Keratinocyte (primary cell): ENCODE measurements around the gene ITGBL1. TPM values are rescaled to one million over a fixed set of nuclear protein-coding genes. Genes with fewer than 3 reads are reported as not detected.

Experiments
- DNase-seq: peaks from one replicate; pipeline ENCODE4 v3.0.0-alpha.2; 2011; ENCODE audit warnings: low read depth, missing footprints, low spot score
- FAIRE-seq: peaks from 2 replicates; lab custom pipeline; 2011; peaks lifted over from hg19 to GRCh38; lab: Jason Lieb, UNC
- H2AFZ ChIP-seq: 2 replicates; pipeline ENCODE4 v1.6.0; 2012; ENCODE audit warnings: low read length, control low read depth, inconsistent platforms; ENCODE audit not compliant: control insufficient read depth
- H3K27ac ChIP-seq: 2 replicates; pipeline ENCODE4 v1.5.1; 2011; ENCODE audit warnings: low read length; ENCODE audit not compliant: control insufficient read depth, insufficient read depth
- H3K27me3 ChIP-seq: 3 replicates; pipeline ENCODE4 v1.6.0; 2011; ENCODE audit warnings: low read length; ENCODE audit not compliant: control insufficient read depth, insufficient read depth; ENCODE audit errors: extremely low read depth
- H3K36me3 ChIP-seq, 2 experiments: 2 replicates in 1 of 2; 3 replicates in 1 of 2; pipeline ENCODE4 v1.5.1; 2011; ENCODE audit warnings: low read length in 2 of 2, mild to moderate bottlenecking in 1 of 2; ENCODE audit not compliant: control insufficient read depth in 2 of 2, insufficient read depth in 2 of 2; ENCODE audit errors: extremely low read depth in 1 of 2
- H3K4me1 ChIP-seq: 3 replicates; pipeline ENCODE4 v1.5.1; 2011; ENCODE audit warnings: low read length; ENCODE audit not compliant: control insufficient read depth, insufficient read depth; ENCODE audit errors: extremely low read depth
- H3K4me2 ChIP-seq: 3 replicates; pipeline ENCODE4 v1.6.0; 2011; ENCODE audit warnings: low read depth, low read length; ENCODE audit not compliant: control insufficient read depth, insufficient read depth; ENCODE audit errors: extremely low read depth
- H3K4me3 ChIP-seq, 3 experiments: fragments of 200-600 bp in 1 of 3; sonication (generic) in 1 of 3; 2 replicates in 2 of 3; 3 replicates in 1 of 3; pipeline ENCODE4 v1.5.1; 2011 to 2016; ENCODE audit warnings: low read length in 3 of 3, mild to moderate bottlenecking in 3 of 3, control low read depth in 2 of 3, inconsistent platforms in 1 of 3, low read depth in 1 of 3, mixed read lengths in 1 of 3, mixed run types in 1 of 3, moderate library complexity in 1 of 3; ENCODE audit not compliant: control insufficient read depth in 2 of 3, insufficient read depth in 2 of 3; ENCODE audit errors: extremely low read depth in 1 of 3
- H3K79me2 ChIP-seq: 2 replicates; pipeline ENCODE4 v1.6.0; 2012; ENCODE audit warnings: low read length; ENCODE audit not compliant: control insufficient read depth, insufficient read depth
- H3K9ac ChIP-seq: 3 replicates; pipeline ENCODE4 v1.6.0; 2011; ENCODE audit warnings: low read length; ENCODE audit not compliant: control insufficient read depth, insufficient read depth; ENCODE audit errors: extremely low read depth
- H3K9me1 ChIP-seq: 3 replicates; pipeline ENCODE4 v1.6.0; 2011; ENCODE audit warnings: low read length; ENCODE audit not compliant: control insufficient read depth, insufficient read depth; ENCODE audit errors: extremely low read depth
- H3K9me3 ChIP-seq: 2 replicates; pipeline ENCODE4 v1.5.1; 2012; ENCODE audit warnings: low read depth, low read length; ENCODE audit not compliant: control insufficient read depth
- H4K20me1 ChIP-seq: 3 replicates; pipeline ENCODE4 v1.6.0; 2011; ENCODE audit warnings: low read length; ENCODE audit not compliant: control insufficient read depth, insufficient read depth; ENCODE audit errors: extremely low read depth
- EZH2 ChIP-seq: IDR thresholded peaks from one replicate; pipeline ENCODE4 v1.6.1; 2012; ENCODE audit warnings: inconsistent platforms, mild to moderate bottlenecking, low read length, moderate library complexity
- dilution Hi-C: fragments of 300-500 bp; cut with MboI; formaldehyde crosslinking; loops from one replicate; pipeline ENCODE4 v1.7.0; 2020; ENCODE audit warnings: low sequenced_read_pairs; ENCODE audit not compliant: extremely low pct_ligation_motif_present
- polyA plus RNA-seq, 5 experiments: library from polyadenylated mRNA; depleted of rRNA in 3 of 5; stranded (reverse) in 3 of 5; stranded (forward) in 1 of 5; unstranded in 1 of 5; fragments of >200 nt; gene quantifications; 1 replicate in 1 of 5; 2 replicates in 3 of 5; 3 replicates in 1 of 5; pipeline versions ENCODE4 v1.2.1 to v1.2.3, GENCODE V29; 2011 to 2012; ENCODE audit warnings: missing spikeins in 2 of 5, low read depth in 1 of 5, low replicate concordance in 1 of 5
- TF ChIP-seq, protein P1 (sequence below), 3 experiments: IDR thresholded peaks in 1 of 3; conservative IDR thresholded peaks in 1 of 3; optimal IDR thresholded peaks in 1 of 3; 2 replicates in 2 of 3; 3 replicates in 1 of 3; pipeline versions ENCODE3 to v1.5.1; 2011; ENCODE audit warnings: low read length in 3 of 3, mild to moderate bottlenecking in 3 of 3, moderate library complexity in 2 of 3, control low read depth in 1 of 3, inconsistent platforms in 1 of 3; ENCODE audit not compliant: insufficient read depth in 2 of 3; ENCODE audit errors: extremely low read depth in 1 of 3

The ITGBL1 gene
- polyA plus RNA-seq, 1 donor (not counting 4 experiments of a cell fraction or from before 2014, with no cell fraction given) = 2.1 TPM

DNA sequence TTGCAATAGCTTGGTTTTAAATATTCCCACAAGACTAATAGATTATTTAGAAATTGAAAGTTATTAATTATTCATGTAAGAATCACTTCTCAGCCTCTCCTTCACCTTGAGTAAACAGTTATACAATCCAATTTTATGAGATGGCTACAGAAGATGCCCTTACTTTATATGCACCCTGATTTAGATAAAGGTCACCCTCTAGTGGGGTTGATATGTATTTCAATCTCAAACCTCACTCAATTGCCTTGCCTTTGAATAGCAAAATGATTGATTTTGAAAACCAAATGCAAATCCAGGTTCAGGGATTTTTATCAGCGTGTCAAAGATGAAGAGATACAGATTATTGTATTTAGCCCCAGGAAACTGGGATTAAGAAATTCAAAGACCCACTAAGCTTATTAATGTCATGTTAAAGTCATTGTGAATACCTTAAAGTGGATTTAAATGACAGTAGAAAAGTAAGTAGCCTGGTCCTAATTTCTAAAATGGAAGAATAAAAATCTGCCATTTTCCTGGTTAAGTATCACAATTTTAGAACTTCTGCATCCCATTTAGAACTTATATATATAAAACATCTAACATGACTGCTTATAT, 305.1 kb downstream of the ITGBL1 start:
- no peaks in the 10 kb centered on the region for H3K79me2 ChIP-seq
- no peak overlapping the region for H3K27ac ChIP-seq
- no peaks in the 10 kb centered on the region for H3K36me3 ChIP-seq
- H3K4me3 ChIP-seq = no peak overlapping the region
- no peaks in the 10 kb centered on the region for H3K9me1 ChIP-seq
- H3K4me2 ChIP-seq = no peak overlapping the region
- no peak for FAIRE-seq
- no peak overlapping the region for H3K9ac ChIP-seq
- DNase-seq = peak; percentile 0
- no peaks in the 10 kb centered on the region for H3K4me1 ChIP-seq
- H3K9me3 ChIP-seq = no peaks in the 10 kb centered on the region
- H2AFZ ChIP-seq = no peak overlapping the region
- dilution Hi-C loops = loop anchor here (25.0 kb wide), 1 partner anchor 245 kb away; no protein-coding TSS in a partner anchor
- TF ChIP-seq EZH2 = no peak
- TF ChIP-seq, protein P1, sequence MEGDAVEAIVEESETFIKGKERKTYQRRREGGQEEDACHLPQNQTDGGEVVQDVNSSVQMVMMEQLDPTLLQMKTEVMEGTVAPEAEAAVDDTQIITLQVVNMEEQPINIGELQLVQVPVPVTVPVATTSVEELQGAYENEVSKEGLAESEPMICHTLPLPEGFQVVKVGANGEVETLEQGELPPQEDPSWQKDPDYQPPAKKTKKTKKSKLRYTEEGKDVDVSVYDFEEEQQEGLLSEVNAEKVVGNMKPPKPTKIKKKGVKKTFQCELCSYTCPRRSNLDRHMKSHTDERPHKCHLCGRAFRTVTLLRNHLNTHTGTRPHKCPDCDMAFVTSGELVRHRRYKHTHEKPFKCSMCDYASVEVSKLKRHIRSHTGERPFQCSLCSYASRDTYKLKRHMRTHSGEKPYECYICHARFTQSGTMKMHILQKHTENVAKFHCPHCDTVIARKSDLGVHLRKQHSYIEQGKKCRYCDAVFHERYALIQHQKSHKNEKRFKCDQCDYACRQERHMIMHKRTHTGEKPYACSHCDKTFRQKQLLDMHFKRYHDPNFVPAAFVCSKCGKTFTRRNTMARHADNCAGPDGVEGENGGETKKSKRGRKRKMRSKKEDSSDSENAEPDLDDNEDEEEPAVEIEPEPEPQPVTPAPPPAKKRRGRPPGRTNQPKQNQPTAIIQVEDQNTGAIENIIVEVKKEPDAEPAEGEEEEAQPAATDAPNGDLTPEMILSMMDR (optimal IDR thresholded peaks at IDR 0.05 in 1 of 3, IDR thresholded peaks at IDR 0.05 in 1 of 3, conservative IDR thresholded peaks at IDR 0.05 in 1 of 3; ENCODE audit: extremely low read depth in 1 of 3, insufficient read depth in 2 of 3, low read length in 3 of 3) = peak in 2 of 3 experiments; percentile 36 to 50
- no peaks in the 10 kb centered on the region for H4K20me1 ChIP-seq
- no peaks in the 10 kb centered on the region for H3K27me3 ChIP-seq

DNA sequence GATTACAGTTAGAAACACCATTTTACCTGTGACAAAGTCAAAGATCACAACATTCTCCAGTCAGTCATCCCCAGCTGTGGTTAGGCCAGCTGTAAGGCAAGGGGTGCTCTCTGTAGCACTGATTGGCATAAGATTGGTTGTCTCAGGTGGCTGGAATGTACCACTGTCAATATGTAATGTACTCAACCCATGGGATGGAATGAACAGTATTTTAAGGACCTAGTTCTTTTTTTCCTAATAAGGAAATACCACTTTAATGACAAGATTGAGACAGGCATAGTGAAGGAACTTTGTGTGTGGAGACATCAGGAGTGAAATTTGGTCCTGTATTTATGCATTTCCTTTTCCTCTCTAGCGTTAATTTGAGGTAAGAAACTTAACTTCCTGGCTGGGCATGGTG, 310.7 kb downstream of the ITGBL1 start:
- DNase-seq (no peak), FAIRE-seq (no peak)
- no peaks in the 10 kb centered on the region for H3K9me3 ChIP-seq
- dilution Hi-C loops = loop anchor here (25.0 kb wide), 1 partner anchor 251 kb away; no protein-coding TSS in a partner anchor
- H3K9ac ChIP-seq = no peak overlapping the region
- H3K27ac ChIP-seq = no peak overlapping the region
- no peaks in the 10 kb centered on the region for H3K27me3 ChIP-seq
- H4K20me1 ChIP-seq = no peaks in the 10 kb centered on the region
- no peak for TF ChIP-seq EZH2
- TF ChIP-seq, protein P1 (optimal IDR thresholded peaks at IDR 0.05 in 1 of 3, IDR thresholded peaks at IDR 0.05 in 1 of 3, conservative IDR thresholded peaks at IDR 0.05 in 1 of 3; ENCODE audit: extremely low read depth in 1 of 3, insufficient read depth in 2 of 3, low read length in 3 of 3) = no peak
- no peak overlapping the region for H3K4me2 ChIP-seq
- no peaks in the 10 kb centered on the region for H3K79me2 ChIP-seq
- H3K9me1 ChIP-seq = no peaks in the 10 kb centered on the region
- no peak overlapping the region for H2AFZ ChIP-seq
- H3K4me1 ChIP-seq = no peaks in the 10 kb centered on the region
- no peaks in the 10 kb centered on the region for H3K36me3 ChIP-seq
- H3K4me3 ChIP-seq = no peak overlapping the region

Other genes starting within 250 kb of the ITGBL1 start
- 0.07 to 0.16 TPM (median 0.12 TPM) in 3 replicates for gene NALCN, start 36.2 kb upstream of the ITGBL1 start, polyA plus RNA-seq